Hepatocyte (in vitro differentiated cells): Measurements from ENCODE around the gene SLC30A9.

ENCODE experiments used
- CTCF ChIP-seq: fragments of 200-600 bp; sonication (generic); IDR thresholded peaks from 2 replicates; pipeline ENCODE4 v1.5.1; 2016; ENCODE audit warnings: antibody characterized with exemption, mild to moderate bottlenecking; ENCODE audit not compliant: poor library complexity
- EZH2 ChIP-seq: fragments of 200-600 bp; sonication (generic); IDR thresholded peaks from 2 replicates; pipeline ENCODE4 v1.6.1; 2016; ENCODE audit warnings: antibody characterized with exemption, mild to moderate bottlenecking, borderline replicate concordance
- EZH2phosphoT487 ChIP-seq: fragments of 200-600 bp; sonication (generic); IDR thresholded peaks from one replicate; pipeline ENCODE4 v1.6.1; 2018; ENCODE audit warnings: antibody characterized with exemption, mild to moderate bottlenecking, low read depth, moderate library complexity; ENCODE audit not compliant: unreplicated experiment, severe bottlenecking

GRCh38 chr4:42101446-42101975 is 111.2 kb downstream of the SLC30A9 start:
- TF ChIP-seq EZH2phosphoT487 (no peak), EZH2 (no peak), CTCF (no peak)
